T-helper 2 cell (primary cell): ENCODE data around the gene RAB26.
"Not testable (repeated sequence)": the region's sequence is repeated elsewhere in the genome, so short reads cannot be mapped to it uniquely, and the experiment has no call there.

ENCODE experiments used
- DNase-seq, 5 experiments: peaks; one replicate each; pipeline versions ENCODE4 v3.0.0 to v3.0.0-alpha.2; 2012 to 2022
- total RNA-seq, 2 donors: gene quantifications; one replicate each; lab custom pipeline; 2026; lab: John Stamatoyannopoulos, UW

Gene RAB26
- 0 to 0.34 reads per million in 2 donors for total RNA-seq

- DNase-seq = peak in 4 of 5 experiments; percentile 41 to 75 (median 46)
These were observed at the start of gene RAB26 for GRCh38 chr16:2147981-2148671. Gene RAB26 (plus strand): TSS chr16:2148625. CDS start chr16:2148784, 159 bp downstream.

- DNase-seq = not testable (repeated sequence)
These were observed 46.8 kb upstream of the RAB26 start for GRCh38 chr16:2101581-2101980.

GRCh38 chr16:2102471-2102870 is 46.0 kb upstream of the RAB26 start:
- no peak for DNase-seq

GRCh38 chr16:2104464-2104863 is 44.0 kb upstream of the RAB26 start:
- DNase-seq = not testable (repeated sequence)

GRCh38 chr16:2105291-2105690 is 43.1 kb upstream of the RAB26 start:
- DNase-seq = not testable (repeated sequence)

GRCh38 chr16:2105769-2106168 is 42.7 kb upstream of the RAB26 start:
- DNase-seq = not testable (repeated sequence)

- DNase-seq = not testable (repeated sequence)
These were observed 42.2 kb upstream of the RAB26 start for GRCh38 chr16:2106211-2106610.

- not testable (repeated sequence) for DNase-seq
These were observed 41.2 kb upstream of the RAB26 start for GRCh38 chr16:2107121-2107790.

- not testable (repeated sequence) for DNase-seq
These were observed 40.7 kb upstream of the RAB26 start for GRCh38 chr16:2107791-2108125.

- not testable (repeated sequence) for DNase-seq
These were observed 39.8 kb upstream of the RAB26 start for GRCh38 chr16:2108446-2109270.

GRCh38 chr16:2109271-2109580 is 39.2 kb upstream of the RAB26 start:
- DNase-seq = not testable (repeated sequence)

- DNase-seq = not testable (repeated sequence)
These were observed 38.6 kb upstream of the RAB26 start for GRCh38 chr16:2109872-2110271.

- not testable (repeated sequence) for DNase-seq
These were observed 38.0 kb upstream of the RAB26 start for GRCh38 chr16:2110332-2111008.

GRCh38 chr16:2111009-2111353 is 37.4 kb upstream of the RAB26 start:
- DNase-seq = not testable (repeated sequence)

GRCh38 chr16:2111412-2112335 is 36.8 kb upstream of the RAB26 start:
- not testable (repeated sequence) for DNase-seq

GRCh38 chr16:2112539-2113106 is 35.8 kb upstream of the RAB26 start:
- DNase-seq = not testable (repeated sequence)

GRCh38 chr16:2114225-2114624 is 34.2 kb upstream of the RAB26 start:
- DNase-seq = not testable (repeated sequence)

GRCh38 chr16:2114885-2115590 is 33.4 kb upstream of the RAB26 start:
- not testable (repeated sequence) for DNase-seq

GRCh38 chr16:2115591-2115973 is 32.8 kb upstream of the RAB26 start:
- DNase-seq = no peak

- not testable (repeated sequence) for DNase-seq
These were observed 32.0 kb upstream of the RAB26 start for GRCh38 chr16:2116428-2116827.

GRCh38 chr16:2117341-2117740 is 31.1 kb upstream of the RAB26 start:
- DNase-seq = not testable (repeated sequence)
